Measurements from ENCODE around the gene TBC1D9.
A peak's percentile ranks its signal among the peaks of the same experiment; 100 is the strongest.

Gene TBC1D9

GRCh38 chr4:140640150-140640748 is 115.9 kb downstream of the TBC1D9 start:
- DNase-seq: no peak
- Histone ChIP-seq H3K4me3 (ENCODE audit: low read depth, low read length) (no peak overlapping the region), H3K27ac (no peak overlapping the region), H3K27me3 (ENCODE audit: insufficient read depth, low read depth, severe bottlenecking) (no peaks in the 10 kb centered on the region), H3K36me3 (no peaks in the 10 kb centered on the region), H3K9me3 (ENCODE audit: severe bottlenecking) (no peaks in the 10 kb centered on the region)
- TF ChIP-seq, protein P1, sequence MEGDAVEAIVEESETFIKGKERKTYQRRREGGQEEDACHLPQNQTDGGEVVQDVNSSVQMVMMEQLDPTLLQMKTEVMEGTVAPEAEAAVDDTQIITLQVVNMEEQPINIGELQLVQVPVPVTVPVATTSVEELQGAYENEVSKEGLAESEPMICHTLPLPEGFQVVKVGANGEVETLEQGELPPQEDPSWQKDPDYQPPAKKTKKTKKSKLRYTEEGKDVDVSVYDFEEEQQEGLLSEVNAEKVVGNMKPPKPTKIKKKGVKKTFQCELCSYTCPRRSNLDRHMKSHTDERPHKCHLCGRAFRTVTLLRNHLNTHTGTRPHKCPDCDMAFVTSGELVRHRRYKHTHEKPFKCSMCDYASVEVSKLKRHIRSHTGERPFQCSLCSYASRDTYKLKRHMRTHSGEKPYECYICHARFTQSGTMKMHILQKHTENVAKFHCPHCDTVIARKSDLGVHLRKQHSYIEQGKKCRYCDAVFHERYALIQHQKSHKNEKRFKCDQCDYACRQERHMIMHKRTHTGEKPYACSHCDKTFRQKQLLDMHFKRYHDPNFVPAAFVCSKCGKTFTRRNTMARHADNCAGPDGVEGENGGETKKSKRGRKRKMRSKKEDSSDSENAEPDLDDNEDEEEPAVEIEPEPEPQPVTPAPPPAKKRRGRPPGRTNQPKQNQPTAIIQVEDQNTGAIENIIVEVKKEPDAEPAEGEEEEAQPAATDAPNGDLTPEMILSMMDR (IDR thresholded peaks at IDR 0.05; ENCODE audit: low read depth, low read length): no peak

- H3K36me3 ChIP-seq: no peaks in the 10 kb centered on the region
- H3K9me3 ChIP-seq (ENCODE audit: severe bottlenecking): no peaks in the 10 kb centered on the region
- no peaks in the 10 kb centered on the region for H3K27me3 ChIP-seq (ENCODE audit: insufficient read depth, low read depth, severe bottlenecking)
- no peak for DNase-seq
- TF ChIP-seq, protein P1 (IDR thresholded peaks at IDR 0.05; ENCODE audit: low read depth, low read length): no peak
- H3K27ac ChIP-seq: no peak overlapping the region
- H3K4me3 ChIP-seq (ENCODE audit: low read depth, low read length): no peak overlapping the region
These were observed 117.1 kb downstream of the TBC1D9 start for GRCh38 chr4:140639066-140639465.

DNA sequence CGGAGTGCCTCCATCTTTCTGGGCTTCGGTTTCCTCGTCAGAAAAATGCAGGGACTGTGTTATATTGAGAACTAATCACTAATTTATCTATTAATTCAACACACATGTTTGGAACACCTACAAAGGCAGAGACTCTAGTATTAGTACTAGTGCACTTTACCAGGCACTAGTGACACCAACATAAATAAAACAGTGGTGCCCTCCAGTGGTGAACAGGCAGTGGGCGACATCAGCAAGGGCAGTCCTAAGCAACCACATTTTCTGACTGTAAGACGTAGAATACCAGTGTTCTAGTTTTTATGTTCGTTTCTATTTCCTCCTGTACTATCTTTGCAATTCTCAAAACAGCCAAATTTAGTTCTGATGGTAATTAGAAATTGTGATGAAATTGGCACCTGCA is 118.3 kb downstream of the TBC1D9 start:
- no peaks in the 10 kb centered on the region for H3K9me3 ChIP-seq (ENCODE audit: severe bottlenecking)
- no peaks in the 10 kb centered on the region for H3K36me3 ChIP-seq
- H3K4me3 ChIP-seq (ENCODE audit: low read depth, low read length): no peak overlapping the region
- TF ChIP-seq, protein P1 (IDR thresholded peaks at IDR 0.05; ENCODE audit: low read depth, low read length): peak; percentile 72
- no peak overlapping the region for H3K27ac ChIP-seq
- DNase-seq: peak; percentile 60
- no peaks in the 10 kb centered on the region for H3K27me3 ChIP-seq (ENCODE audit: insufficient read depth, low read depth, severe bottlenecking)

DNA sequence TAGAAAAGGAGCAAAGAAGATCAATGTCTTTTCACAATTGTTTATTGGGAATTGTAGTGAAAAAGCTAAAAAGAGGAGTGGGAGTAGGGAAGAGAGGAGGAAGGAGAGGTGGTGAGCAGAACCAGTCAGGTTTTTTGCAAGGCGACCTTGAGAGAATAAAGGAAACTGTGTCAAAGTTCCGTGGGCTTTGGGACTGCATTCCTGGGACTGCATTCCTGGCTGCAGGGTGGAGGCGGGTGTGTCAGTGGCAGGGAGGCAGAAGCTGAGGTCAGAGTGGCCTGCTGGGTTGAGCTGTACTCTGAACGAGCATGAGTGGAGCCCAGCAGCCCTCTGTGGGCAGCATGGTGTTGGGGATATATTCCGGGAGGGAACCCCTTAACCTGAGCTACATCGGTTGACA is 120.6 kb downstream of the TBC1D9 start:
- H3K27me3 ChIP-seq (ENCODE audit: insufficient read depth, low read depth, severe bottlenecking): no peaks in the 10 kb centered on the region
- DNase-seq: no peak
- no peaks in the 10 kb centered on the region for H3K9me3 ChIP-seq (ENCODE audit: severe bottlenecking)
- no peak overlapping the region for H3K27ac ChIP-seq
- TF ChIP-seq, protein P1 (IDR thresholded peaks at IDR 0.05; ENCODE audit: low read depth, low read length): no peak
- no peak overlapping the region for H3K4me3 ChIP-seq (ENCODE audit: low read depth, low read length)
- H3K36me3 ChIP-seq: no peaks in the 10 kb centered on the region

GRCh38 chr4:140633951-140634350 is 122.2 kb downstream of the TBC1D9 start:
- TF ChIP-seq, protein P1 (IDR thresholded peaks at IDR 0.05; ENCODE audit: low read depth, low read length): no peak
- Histone ChIP-seq H3K9me3 (ENCODE audit: severe bottlenecking) (no peaks in the 10 kb centered on the region), H3K27ac (no peak overlapping the region), H3K27me3 (ENCODE audit: insufficient read depth, low read depth, severe bottlenecking) (no peaks in the 10 kb centered on the region), H3K36me3 (no peaks in the 10 kb centered on the region), H3K4me3 (ENCODE audit: low read depth, low read length) (no peak overlapping the region)
- DNase-seq: no peak

GRCh38 chr4:140633124-140633523 is 123.1 kb downstream of the TBC1D9 start:
- TF ChIP-seq, protein P1 (IDR thresholded peaks at IDR 0.05; ENCODE audit: low read depth, low read length): no peak
- no peak overlapping the region for H3K27ac ChIP-seq

More at GRCh38 chr4:140633124-140633523, 123.1 kb downstream of the TBC1D9 start:
- Histone ChIP-seq H3K9me3 (ENCODE audit: severe bottlenecking) (no peaks in the 10 kb centered on the region), H3K4me3 (ENCODE audit: low read depth, low read length) (no peak overlapping the region), H3K36me3 (no peaks in the 10 kb centered on the region), H3K27me3 (ENCODE audit: insufficient read depth, low read depth, severe bottlenecking) (no peaks in the 10 kb centered on the region)
- no peak for DNase-seq

Data from WERI-Rb-1 (cell line).